C4-2B (cell line): ENCODE data around the gene PLPP3.

ENCODE experiments used
- H3K27ac ChIP-seq: fragments of 450-650 bp; 2 replicates; pipeline ENCODE4 v1.5.1; 2017
- ZFX ChIP-seq: fragments of 450-650 bp; IDR thresholded peaks from 2 replicates; pipeline ENCODE4 v1.6.1; 2017
- TF ChIP-seq, protein P1 (sequence below): fragments of 450-650 bp; conservative IDR thresholded peaks from 2 replicates; pipeline ENCODE4 v1.5.1; 2017; ENCODE audit warnings: mild to moderate bottlenecking

The PLPP3 gene

DNA sequence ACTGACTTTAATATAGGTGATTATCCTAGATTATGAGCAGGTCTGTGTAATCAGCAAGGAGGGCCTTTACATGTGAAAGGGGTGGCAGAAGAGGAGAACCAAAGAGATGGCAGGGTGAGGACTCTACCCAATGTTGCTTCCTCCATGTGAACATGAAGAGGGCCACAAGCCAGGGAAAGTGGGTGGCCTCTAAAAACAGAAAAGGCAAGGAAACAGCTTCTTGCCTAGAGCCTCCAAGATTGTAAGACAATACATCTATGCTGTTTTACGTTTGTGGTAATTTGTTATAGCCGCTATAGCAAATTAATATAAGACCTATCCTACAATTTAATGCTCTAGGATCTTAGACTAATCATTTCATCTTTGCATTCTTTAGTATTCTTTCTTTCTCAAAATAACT lies 85.5 kb downstream of the PLPP3 start:
- TF ChIP-seq ZFX = no peak
- TF ChIP-seq, protein P1, sequence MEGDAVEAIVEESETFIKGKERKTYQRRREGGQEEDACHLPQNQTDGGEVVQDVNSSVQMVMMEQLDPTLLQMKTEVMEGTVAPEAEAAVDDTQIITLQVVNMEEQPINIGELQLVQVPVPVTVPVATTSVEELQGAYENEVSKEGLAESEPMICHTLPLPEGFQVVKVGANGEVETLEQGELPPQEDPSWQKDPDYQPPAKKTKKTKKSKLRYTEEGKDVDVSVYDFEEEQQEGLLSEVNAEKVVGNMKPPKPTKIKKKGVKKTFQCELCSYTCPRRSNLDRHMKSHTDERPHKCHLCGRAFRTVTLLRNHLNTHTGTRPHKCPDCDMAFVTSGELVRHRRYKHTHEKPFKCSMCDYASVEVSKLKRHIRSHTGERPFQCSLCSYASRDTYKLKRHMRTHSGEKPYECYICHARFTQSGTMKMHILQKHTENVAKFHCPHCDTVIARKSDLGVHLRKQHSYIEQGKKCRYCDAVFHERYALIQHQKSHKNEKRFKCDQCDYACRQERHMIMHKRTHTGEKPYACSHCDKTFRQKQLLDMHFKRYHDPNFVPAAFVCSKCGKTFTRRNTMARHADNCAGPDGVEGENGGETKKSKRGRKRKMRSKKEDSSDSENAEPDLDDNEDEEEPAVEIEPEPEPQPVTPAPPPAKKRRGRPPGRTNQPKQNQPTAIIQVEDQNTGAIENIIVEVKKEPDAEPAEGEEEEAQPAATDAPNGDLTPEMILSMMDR = no peak
- no peak overlapping the region for H3K27ac ChIP-seq

DNA sequence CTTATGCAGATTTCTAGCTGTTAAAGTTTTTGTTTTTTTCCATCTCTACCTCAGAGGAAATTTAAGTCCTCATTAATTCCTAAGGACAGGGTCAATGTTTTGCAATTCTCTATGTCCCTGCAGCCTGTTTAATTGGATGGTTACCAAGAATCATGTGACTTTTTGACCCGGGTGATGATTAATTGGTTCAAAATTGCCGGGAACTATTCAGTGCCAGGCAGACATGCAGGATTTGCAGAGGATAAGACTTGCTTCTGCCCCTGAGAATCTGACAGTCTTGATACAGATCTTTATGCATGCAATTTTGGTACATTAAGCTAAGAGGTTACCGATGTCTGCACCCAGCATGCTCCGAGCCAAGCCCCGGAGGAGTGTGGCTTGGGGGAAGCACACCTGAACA lies 87.9 kb downstream of the PLPP3 start:
- H3K27ac ChIP-seq = no peak overlapping the region; the same call in 1 of the 2 replicates
- TF ChIP-seq ZFX = no peak
- TF ChIP-seq, protein P1 = no peak

DNA sequence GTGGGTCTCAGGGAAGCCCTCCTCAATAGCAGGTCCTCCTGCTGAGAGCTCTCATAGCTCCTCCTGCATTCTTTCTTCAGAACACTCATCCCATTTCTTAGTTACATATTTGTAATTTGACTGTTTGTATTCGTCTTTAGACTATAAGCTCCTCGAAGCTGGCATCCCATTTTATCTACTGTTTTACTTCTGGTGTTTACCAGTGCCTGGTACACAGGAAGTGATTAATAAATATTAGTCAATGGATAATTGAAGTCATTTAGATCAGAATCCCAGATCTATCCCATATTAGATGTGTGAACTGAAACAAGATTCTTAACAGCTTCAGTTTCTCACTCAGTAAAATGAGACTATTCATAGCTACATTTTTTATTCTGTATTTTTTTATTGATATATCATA lies 88.7 kb downstream of the PLPP3 start:
- no peak for TF ChIP-seq ZFX
- TF ChIP-seq, protein P1 = no peak

DNA sequence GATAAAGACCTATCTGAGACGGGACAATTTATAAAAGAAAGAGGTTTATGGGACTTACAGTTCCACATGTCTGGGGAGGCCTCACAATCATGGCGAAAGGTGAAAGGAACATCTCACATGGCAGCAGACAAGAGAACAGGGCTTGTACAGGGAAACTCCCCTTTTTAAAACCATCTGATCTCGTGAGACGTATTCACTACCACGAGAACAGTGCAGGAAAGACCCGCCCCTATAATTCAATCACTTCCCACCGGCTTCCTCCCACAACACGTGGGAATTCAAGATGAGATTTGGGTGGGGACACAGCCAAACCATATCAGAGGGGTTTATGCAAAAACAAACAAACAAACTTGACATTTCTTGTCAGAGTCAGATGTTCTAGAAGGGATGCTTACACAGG lies 89.7 kb downstream of the PLPP3 start:
- no peak for TF ChIP-seq ZFX
- TF ChIP-seq, protein P1 = no peak
- no peak overlapping the region for H3K27ac ChIP-seq

More for the DNA sequence above, 88.7 kb downstream of the PLPP3 start:
- H3K27ac ChIP-seq = no peak overlapping the region

DNA sequence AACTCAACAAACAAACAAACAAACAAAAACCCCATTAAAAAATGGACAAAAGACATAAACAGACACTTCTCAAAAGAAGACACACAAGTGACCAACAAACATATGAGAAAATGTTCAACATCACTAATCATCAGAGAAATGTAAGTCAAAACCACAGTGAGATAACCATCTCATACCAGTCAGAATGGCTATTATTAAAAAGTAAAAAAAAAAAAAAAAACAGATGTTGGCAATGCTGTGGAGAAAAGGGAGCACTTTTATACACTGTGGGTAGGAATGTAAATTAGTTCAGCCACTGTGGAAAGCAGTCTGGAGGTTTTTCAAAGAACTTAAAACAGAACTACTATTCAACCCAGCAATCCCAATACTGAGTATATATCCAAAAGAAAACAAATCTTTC lies 94.7 kb downstream of the PLPP3 start:
- no peak overlapping the region for H3K27ac ChIP-seq
- TF ChIP-seq, protein P1 = no peak
- TF ChIP-seq ZFX = no peak

DNA sequence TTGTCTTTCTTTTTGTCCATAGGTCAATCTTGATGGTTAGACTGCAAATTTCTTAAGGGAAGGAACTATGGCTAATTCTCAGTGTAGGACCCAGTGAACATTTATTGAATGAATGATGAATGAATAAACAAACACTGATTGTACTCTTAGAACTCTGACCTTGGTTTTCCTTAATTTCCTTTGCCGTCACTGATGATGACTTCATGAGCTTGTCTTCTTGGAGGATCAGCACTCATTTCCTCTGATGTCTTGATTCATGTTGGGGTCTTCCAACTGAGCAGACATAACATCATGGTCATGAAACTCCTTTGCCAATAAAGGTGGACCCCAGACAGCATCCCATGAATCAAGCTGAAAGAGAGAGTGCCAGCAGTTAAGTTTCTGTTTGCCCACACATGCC lies 96.3 kb downstream of the PLPP3 start:
- no peak overlapping the region for H3K27ac ChIP-seq
- TF ChIP-seq, protein P1 = no peak
- TF ChIP-seq ZFX = no peak

DNA sequence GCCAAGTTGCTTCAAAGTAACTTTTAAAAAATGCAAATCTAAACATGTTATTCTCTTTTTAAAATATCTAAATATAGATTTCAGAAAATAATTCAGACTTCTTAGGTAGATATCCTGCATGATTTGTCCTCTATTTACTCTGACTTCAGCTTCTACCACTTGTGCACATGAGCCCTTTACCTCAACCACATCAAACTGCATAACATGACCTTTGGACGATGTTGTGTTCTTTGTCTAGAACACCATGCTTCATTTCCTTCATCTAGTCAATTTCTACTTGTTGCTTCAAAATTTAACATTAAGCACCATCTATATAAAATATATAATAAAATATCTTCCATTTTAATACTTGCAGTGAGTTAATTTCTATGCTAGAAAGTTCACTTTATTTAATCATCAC lies 96.9 kb downstream of the PLPP3 start:
- no peak overlapping the region for H3K27ac ChIP-seq
- no peak for TF ChIP-seq ZFX

DNA sequence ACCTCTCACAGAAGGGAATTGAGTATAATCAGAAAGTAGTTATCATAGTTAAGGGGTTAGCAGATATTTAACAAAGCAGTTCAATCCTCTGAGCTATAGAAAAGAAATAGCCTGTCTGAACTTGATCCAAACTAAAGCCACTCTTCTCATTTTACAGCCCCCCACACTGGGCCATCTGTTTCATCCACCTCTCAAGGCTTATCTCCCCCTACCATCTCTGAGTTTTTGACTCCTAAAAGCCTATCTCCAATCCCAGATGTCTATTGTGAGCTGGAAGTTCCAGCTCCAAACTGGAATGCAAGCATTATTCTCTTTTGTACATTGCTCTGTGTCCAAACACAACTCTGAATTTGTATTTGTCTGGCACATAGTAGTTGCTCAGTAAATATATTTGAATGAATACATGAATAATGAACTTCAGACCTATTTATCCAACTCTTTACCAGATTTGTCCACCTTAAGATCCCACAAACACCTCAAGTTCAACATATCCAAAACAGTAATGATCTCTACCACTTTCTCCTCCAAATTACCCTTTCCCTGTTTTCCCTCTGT lies 98.1 kb downstream of the PLPP3 start:
- H3K27ac ChIP-seq = no peak overlapping the region
- TF ChIP-seq, protein P1 = no peak
- TF ChIP-seq ZFX = no peak
